Measurements from ENCODE around the gene SKIC3.
A peak's percentile ranks its signal among the peaks of the same experiment; 100 is the strongest.

Gene SKIC3

GRCh38 chr5:95554647-95555548 is at the start of gene SKIC3, which contains the start of gene ARSK:
SKIC3 (minus strand) TSS chr5:95554977; CDS start chr5:95547150, 7,827 bp downstream.
ARSK (plus strand) TSS chr5:95555101; CDS start chr5:95555279, 178 bp downstream.
- DNase-seq, result peak; percentile 62 to 91

- DNase-seq, result no peak
These were observed 45.8 kb upstream of the SKIC3 start for GRCh38 chr5:95600557-95600956.

DNA sequence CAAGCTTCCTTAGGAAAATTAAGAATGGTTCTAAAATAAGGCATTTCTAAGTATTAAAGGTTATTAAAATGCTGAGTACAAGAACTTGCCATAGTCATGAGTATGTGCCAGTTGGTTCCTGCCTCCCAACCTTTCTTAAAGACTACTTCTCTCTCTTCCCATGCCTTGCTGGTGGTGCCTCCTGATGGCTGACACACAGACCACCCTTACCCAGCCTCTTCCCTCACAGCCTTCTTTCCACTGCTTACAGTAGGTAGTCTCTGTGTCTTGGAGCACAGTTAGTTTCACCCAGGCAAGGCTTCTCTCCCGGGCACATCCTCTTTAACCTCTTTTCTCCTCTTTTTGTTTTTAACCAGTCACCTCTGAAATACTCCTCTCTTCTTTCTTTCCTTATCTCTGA is 44.5 kb upstream of the SKIC3 start:
- no peak for DNase-seq

DNA sequence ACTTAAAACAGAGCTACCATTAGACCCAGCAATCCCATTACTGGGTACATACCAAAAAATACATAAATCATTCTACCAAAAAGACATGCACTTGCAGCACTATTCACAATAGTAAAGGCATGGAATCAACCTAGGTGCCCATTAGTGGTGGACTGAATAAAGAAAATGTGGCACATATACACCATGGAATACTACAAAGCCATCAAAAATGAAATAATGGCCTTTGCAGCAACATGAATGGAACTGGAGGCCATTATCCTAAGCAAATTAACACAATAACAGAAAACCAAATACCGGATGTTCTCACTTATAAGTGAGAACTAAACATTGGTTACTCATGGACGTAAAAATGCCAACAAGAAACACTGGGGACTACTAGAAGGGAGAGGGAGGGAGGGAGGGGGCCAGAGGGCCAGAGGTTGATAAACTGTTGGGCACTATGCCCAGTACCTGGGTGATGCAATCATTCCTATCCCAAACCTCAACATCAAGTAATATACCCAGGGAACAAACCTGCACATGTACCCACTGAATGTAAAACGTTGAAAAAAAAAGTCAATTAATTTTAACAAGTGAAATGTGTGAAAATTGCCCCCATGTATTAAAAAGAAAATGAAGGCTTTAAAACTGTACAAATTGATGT is 40.6 kb upstream of the SKIC3 start:
- no peak for DNase-seq

- DNase-seq, result no peak
These were observed 36.7 kb upstream of the SKIC3 start for GRCh38 chr5:95591490-95591901.

GRCh38 chr5:95590880-95591279 is 36.1 kb upstream of the SKIC3 start:
- no peak for DNase-seq

DNA sequence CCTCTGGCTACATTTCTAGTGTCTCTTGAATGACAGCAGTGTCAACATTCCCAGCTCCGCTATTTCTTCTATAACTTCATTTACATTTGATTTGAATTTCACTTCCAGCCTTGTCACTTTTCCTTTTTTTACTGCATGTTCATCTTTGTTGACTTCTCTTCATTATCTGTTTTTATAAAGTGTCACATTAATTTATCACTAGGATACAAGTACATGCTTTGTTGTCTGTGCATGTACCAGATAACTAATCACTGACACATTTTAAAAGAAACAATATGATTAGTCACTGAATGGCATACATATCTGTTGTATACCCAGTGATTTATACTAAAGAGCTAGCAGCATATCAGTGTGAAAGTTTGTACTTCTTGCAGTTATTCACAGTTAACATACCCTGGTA is 29.2 kb upstream of the SKIC3 start:
- no peak for DNase-seq

DNA sequence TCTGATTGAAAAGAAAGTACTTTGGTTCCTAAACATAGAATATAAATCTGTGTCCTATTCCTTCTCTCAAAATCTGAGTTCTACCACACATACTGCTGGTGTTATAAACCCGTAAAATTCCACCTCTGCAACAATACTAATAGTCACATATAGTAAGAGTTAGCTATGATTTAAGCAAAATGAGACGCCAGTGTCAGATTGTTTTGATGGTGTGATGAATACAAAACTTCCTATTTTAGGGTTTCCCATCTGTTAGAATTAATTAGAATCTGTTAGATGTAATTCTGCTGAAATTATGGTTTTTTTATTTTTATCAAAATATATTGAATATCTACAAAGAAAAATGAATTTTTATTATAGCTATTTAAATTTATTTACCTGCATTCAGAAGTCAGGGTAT is 26.8 kb upstream of the SKIC3 start:
- DNase-seq, result no peak

- no peak for DNase-seq
These were observed 17.2 kb upstream of the SKIC3 start for GRCh38 chr5:95572016-95572415.

DNA sequence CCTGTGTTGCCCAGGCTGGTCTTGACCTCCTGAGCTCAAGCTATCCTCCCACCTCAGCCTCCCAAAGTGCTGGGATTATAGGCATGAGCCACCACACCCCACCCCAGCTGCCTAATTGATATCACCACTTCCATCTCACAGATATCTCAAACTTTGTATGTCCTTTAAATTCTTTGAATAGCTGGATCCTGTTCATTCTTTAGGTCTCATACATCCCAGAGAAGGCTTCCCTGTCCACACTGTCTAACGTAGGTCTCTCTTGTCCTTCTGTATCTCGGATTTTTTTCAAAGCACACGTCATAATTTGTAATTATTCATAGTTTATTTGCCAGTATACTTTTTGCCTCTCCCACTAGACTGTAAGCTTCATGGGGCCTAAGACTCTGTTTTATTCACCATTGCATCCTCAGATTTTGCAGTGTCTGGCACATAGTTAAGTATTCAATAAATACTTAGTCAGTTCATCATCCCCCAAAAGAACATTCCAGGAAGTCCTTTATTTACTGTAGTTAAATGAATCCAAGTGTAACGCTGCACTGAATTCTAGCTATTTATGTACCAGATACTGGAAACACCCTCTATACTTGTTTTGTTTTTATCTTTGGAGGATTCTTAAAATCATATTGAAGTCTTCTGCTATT is 10.6 kb upstream of the SKIC3 start:
- no peak for DNase-seq

DNA sequence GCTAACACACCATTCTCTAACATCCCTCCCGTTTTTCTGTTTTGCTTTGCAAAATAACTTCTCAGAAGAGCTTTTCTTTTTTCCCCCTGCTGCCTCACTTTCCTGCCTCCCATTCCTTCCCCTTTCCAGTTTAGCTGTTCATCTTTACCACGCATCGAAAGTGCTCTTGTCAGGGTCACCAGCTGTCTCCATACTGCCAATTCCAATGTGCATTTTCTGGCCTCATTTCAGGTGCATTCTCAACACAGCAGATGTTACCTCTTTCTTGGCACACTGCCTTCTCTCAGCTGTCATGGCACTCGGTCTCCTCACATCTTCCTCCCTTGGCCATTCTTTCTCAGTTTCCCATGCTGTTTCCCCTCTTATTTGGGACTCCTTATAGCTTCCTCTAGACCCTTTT is 9.7 kb upstream of the SKIC3 start:
- DNase-seq, result no peak

DNA sequence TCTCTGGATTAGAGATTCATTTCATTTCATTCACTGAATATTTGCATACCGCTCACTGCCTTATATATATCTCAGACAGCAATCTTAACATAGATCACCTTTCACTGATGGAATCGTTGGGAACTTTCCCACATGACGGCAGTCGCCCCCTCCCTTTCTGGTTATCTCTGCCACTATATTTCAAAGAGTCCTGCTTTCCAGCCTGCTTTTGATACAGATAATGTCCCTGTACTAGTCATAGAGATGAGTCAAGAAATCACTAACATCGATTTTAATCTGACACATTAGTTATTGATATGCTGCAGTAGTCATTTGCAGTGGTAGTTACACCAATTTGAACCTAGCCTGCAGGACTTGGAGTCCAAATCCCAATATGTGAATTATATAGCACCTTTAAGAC is 8.6 kb upstream of the SKIC3 start:
- DNase-seq, result no peak

GRCh38 chr5:95562282-95562681 is 7.5 kb upstream of the SKIC3 start:
- no peak for DNase-seq

- no peak for DNase-seq
These were observed 3.1 kb upstream of the SKIC3 start for GRCh38 chr5:95557841-95558240.

DNA sequence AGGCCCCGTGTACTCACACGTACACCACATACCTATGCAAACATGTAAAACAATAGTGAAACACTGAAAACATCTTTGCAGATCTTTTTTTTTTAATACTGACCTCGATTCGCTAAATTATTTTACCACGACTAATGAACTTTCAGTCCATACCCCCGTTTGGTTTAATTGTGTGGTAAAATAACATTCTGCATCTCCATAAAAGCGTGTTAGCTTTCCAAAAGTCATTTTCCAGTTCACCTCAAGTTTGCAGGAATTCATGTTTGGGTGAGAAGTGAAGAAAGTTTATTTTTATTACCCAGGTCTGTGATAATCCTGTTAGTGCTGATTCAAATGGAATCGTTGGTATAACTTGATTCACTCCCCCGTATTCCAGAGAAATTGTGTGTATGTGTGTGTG is 776 bp upstream of the SKIC3 start:
- DNase-seq, result no peak

DNA sequence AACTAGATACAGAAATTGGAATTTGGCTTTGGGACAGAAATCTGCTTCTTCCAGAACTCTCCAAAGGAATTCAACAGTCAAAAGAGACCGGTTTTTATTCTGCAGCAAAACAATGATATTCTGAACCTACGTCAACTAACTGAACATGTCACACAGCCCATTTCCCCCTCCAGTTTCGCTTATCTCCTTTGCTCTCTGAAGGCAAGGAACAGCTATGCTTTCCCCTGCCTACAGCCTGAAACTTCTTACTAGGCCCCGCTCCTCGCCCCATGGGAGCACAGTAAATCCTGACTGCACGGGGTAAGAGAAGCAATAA is 488 bp downstream of the SKIC3 start:
- no peak for DNase-seq

- DNase-seq, result no peak
These were observed 5.7 kb downstream of the SKIC3 start for GRCh38 chr5:95549030-95549429.

DNA sequence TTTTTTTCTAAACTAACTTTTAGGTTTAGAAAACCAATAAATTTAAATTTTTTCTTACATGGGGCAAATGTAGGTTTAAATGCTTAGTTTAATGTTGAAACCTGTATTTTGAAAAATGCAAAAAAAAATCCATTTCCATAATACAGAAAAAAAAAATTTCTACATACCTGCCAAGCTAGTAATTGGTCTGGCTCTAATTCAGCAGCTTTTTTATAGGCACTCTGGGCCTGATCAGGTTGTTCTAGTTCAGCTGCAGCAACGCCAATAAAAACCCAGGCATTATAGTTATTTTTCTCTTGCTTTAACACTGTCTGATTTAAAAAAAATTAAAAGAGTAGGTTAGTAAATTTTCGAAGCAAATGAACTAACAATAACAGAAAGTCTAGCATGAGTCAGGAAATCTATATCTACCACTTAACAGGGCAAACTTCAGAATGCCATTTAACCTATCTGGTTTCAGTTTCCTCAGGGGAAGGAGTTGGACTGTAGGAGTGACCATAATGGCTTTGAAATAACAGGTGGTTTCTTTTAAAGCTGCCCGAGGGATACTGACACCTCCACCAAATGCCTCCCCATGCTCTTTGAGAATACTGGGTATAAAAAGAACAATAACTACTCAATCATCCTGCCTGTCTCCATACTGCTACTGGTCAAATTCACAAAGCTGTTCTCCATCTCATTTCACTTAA is 11.6 kb downstream of the SKIC3 start:
- DNase-seq, result no peak

DNA sequence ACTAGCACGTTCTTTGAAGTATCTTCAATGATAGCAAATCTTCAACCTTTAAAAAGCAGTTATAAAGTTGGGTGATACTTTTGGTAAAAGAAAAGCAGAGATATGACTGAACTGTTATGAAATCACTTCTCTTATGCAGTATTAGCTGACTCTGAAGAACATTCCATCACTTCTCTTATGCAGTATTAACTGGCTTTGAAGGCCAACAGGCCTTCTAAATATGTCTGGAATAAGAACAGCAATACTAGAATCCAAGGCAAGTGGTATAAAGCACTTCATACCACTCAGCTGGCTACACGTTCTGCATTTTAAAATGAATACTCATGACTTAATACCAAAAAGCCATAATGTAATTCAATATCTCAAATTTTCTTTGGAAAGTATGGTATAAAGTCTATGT is 17.3 kb downstream of the SKIC3 start:
- DNase-seq, result no peak

GRCh38 chr5:95533761-95534160 is 21.0 kb downstream of the SKIC3 start:
- no peak for DNase-seq

- no peak for DNase-seq
These were observed 21.7 kb downstream of the SKIC3 start for GRCh38 chr5:95533106-95533505.

- DNase-seq, result no peak
These were observed 22.4 kb downstream of the SKIC3 start for GRCh38 chr5:95532415-95532814.

DNA sequence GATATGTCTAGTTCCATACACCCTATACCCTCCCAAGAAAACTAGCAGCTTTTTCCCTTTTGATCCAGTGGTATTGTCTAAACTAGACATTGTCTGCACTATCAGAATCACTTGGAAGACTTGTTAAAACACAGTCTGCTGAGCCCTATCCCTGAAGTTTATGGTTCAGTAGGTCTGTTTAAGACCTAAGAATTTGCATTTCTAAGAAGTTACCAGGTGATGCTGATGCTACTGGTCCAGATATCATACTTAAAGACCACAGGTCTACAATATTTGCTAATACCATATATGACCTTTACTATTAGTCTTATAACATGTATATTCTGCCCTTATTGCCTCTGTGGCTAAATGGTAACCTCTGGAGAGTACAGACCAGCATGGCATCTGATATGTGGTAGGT is 23.3 kb downstream of the SKIC3 start:
- no peak for DNase-seq

Data from cerebellar nuclear complex (tissue), 1 donor.